ENCODE results near the gene PSME3.

PSME3 gene

GRCh38 chr17:42832934-42833766, at the start of gene PSME3:
PSME3 (plus strand) TSS chr17:42833397; CDS start chr17:42833632, 235 bp downstream.
- DNase-seq: peak; percentile 86 to 99

- DNase-seq: no peak
Observed at GRCh38 chr17:42783791-42784138, 49.4 kb upstream of the PSME3 start.

- DNase-seq: no peak
Observed at GRCh38 chr17:42784409-42784808, 48.8 kb upstream of the PSME3 start.

GRCh38 chr17:42784811-42785592, 48.2 kb upstream of the PSME3 start:
- DNase-seq: no peak

- DNase-seq: no peak
Observed at GRCh38 chr17:42787266-42787665, 45.9 kb upstream of the PSME3 start.

- no peak for DNase-seq
Observed at GRCh38 chr17:42791948-42792347, 41.2 kb upstream of the PSME3 start.

GRCh38 chr17:42792545-42792944, 40.7 kb upstream of the PSME3 start:
- no peak for DNase-seq

GRCh38 chr17:42795061-42795460, 38.1 kb upstream of the PSME3 start:
- DNase-seq: no peak

GRCh38 chr17:42795465-42795864, 37.7 kb upstream of the PSME3 start:
- DNase-seq: no peak

- no peak for DNase-seq
Observed at GRCh38 chr17:42796066-42796758, 37.0 kb upstream of the PSME3 start.

GRCh38 chr17:42797067-42798007, 35.9 kb upstream of the PSME3 start:
- DNase-seq: no peak

GRCh38 chr17:42798011-42798382, 35.2 kb upstream of the PSME3 start:
- DNase-seq: no peak

- DNase-seq: peak; percentile 60 to 62
Observed at GRCh38 chr17:42798383-42799380, 34.5 kb upstream of the PSME3 start, which contains the start of the genes CNTD1 and COA3. CNTD1 (plus strand) TSS chr17:42798861; CDS start chr17:42799068, 207 bp downstream. COA3 (minus strand) TSS chr17:42798704; CDS start chr17:42798681, 23 bp downstream.

- no peak for DNase-seq
Observed at GRCh38 chr17:42803074-42803883, 29.9 kb upstream of the PSME3 start.

- DNase-seq: no peak
Observed at GRCh38 chr17:42804918-42805367, 28.3 kb upstream of the PSME3 start.

- no peak for DNase-seq
Observed at GRCh38 chr17:42806249-42806648, 26.9 kb upstream of the PSME3 start.

GRCh38 chr17:42809250-42809649, 23.9 kb upstream of the PSME3 start:
- no peak for DNase-seq

GRCh38 chr17:42814633-42815399, 18.4 kb upstream of the PSME3 start:
- no peak for DNase-seq

- no peak for DNase-seq
Observed at GRCh38 chr17:42817866-42818265, 15.3 kb upstream of the PSME3 start.

Data from bone marrow (tissue), 2 donors.